SK-MEL-5 (cell line): ENCODE data around the gene ABHD6. TPM values are rescaled to one million over a fixed set of nuclear protein-coding genes. Genes with fewer than 3 reads are reported as not detected.

Experiments used
- DNase-seq: peaks from one replicate; pipeline ENCODE4 v3.0.0-alpha.2; 2016; ENCODE audit warnings: low read depth, low spot score
- in situ Hi-C: cut with HindIII; loops from 2 replicates; pipeline ENCODE4 v1.10.0; 2016; ENCODE audit warnings: low sequenced_read_pairs, high pct_unique_total_duplicates, low pct_unique_long_range_greater_than_20kb
- small RNA-seq, 2 experiments: library from RNA; depleted of rRNA; stranded (forward); fragments of <200 nt; gene quantifications; one replicate each; pipeline ENCODE3, GENCODE V24; 2014
- total RNA-seq: library from RNA; depleted of rRNA; stranded (reverse); fragments of >200 nt; shearing (Covaris generic); gene quantifications from 2 replicates; pipeline ENCODE4 v1.2.3, GENCODE V29; 2014; rRNA removed

The ABHD6 gene
- total RNA-seq, 1 experiment from 2014 or later, result 43.5 TPM

- in situ Hi-C loops, result no loop called here
These were observed 105.1 kb downstream of the ABHD6 start for GRCh38 chr3:58342676-58343075.

More at GRCh38 chr3:58342676-58343075, 105.1 kb downstream of the ABHD6 start:
- DNase-seq, result no peak

Small RNA genes lying within 50 kb of the gene (small RNA-seq; reads per million reads assigned to genes)
- 0 reads per million in 2 experiments for gene AC098479.1

Other genes starting within 250 kb of the ABHD6 start
- gene FLNB, start 229.4 kb upstream of the ABHD6 start, total RNA-seq, result 20.7 and 23.6 TPM in 2 replicates
- 1.3 TPM in 1 of 2 replicates, not detected in the other for gene DNASE1L3, start 26.8 kb upstream of the ABHD6 start, total RNA-seq
- 25.4 and 26.4 TPM in 2 replicates for gene RPP14, start 68.5 kb downstream of the ABHD6 start, total RNA-seq
- 11.2 and 14.4 TPM in 2 replicates for gene HTD2, start 68.7 kb downstream of the ABHD6 start, total RNA-seq
- gene PXK, start 95.1 kb downstream of the ABHD6 start, total RNA-seq, result 42.0 and 45.8 TPM in 2 replicates
- gene PDHB, start 196.0 kb downstream of the ABHD6 start, total RNA-seq, result 75.7 and 90.4 TPM in 2 replicates